G401.6 (cell line): ENCODE data around the gene CIPC.

ENCODE experiments used
- FAIRE-seq: peaks from 2 replicates; lab custom pipeline; 2012; peaks lifted over from hg19 to GRCh38; lab: Jason Lieb, UNC

CIPC gene

GRCh38 chr14:77126461-77126990 is 28.5 kb downstream of the CIPC start:
- FAIRE-seq, result no peak

- FAIRE-seq, result no peak
Observed at GRCh38 chr14:77128414-77128891, 30.4 kb downstream of the CIPC start.

GRCh38 chr14:77130386-77130785 is 32.3 kb downstream of the CIPC start:
- FAIRE-seq, result no peak

- FAIRE-seq, result no peak
Observed at GRCh38 chr14:77131206-77131605, 33.1 kb downstream of the CIPC start.

- FAIRE-seq, result no peak
Observed at GRCh38 chr14:77131871-77132486, 33.9 kb downstream of the CIPC start.

- no peak for FAIRE-seq
Observed at GRCh38 chr14:77133720-77134338, 35.8 kb downstream of the CIPC start.

- FAIRE-seq, result no peak
Observed at GRCh38 chr14:77139022-77139421, 41.0 kb downstream of the CIPC start.

GRCh38 chr14:77139540-77140358 is 41.7 kb downstream of the CIPC start:
- no peak for FAIRE-seq

GRCh38 chr14:77140359-77141213 is 42.5 kb downstream of the CIPC start:
- no peak for FAIRE-seq

- FAIRE-seq, result no peak
Observed at GRCh38 chr14:77141214-77142004, 43.4 kb downstream of the CIPC start, which contains the start of gene ZDHHC22. ZDHHC22 (minus strand) TSS chr14:77141791; CDS start chr14:77139738, 2,053 bp downstream.

- no peak for FAIRE-seq
Observed at GRCh38 chr14:77142005-77142800, 44.1 kb downstream of the CIPC start.

- FAIRE-seq, result no peak
Observed at GRCh38 chr14:77143071-77143470, 45.0 kb downstream of the CIPC start.

- no peak for FAIRE-seq
Observed at GRCh38 chr14:77144412-77145115, 46.5 kb downstream of the CIPC start.

- FAIRE-seq, result no peak
Observed at GRCh38 chr14:77145975-77146740, 48.1 kb downstream of the CIPC start.

GRCh38 chr14:77148510-77149231 is 50.6 kb downstream of the CIPC start:
- no peak for FAIRE-seq

GRCh38 chr14:77151245-77151644 is 53.2 kb downstream of the CIPC start:
- no peak for FAIRE-seq

- peak; percentile 91 for FAIRE-seq
Observed at GRCh38 chr14:77151918-77152588, 54.0 kb downstream of the CIPC start.

- FAIRE-seq, result no peak
Observed at GRCh38 chr14:77153802-77154201, 55.7 kb downstream of the CIPC start.
